C4-2B (cell line): ENCODE results near the gene CACNB4.

Source experiments
- ZFX ChIP-seq: fragments of 450-650 bp; IDR thresholded peaks from 2 replicates; pipeline ENCODE4 v1.6.1; 2017
- TF ChIP-seq, protein P1 (sequence below): fragments of 450-650 bp; conservative IDR thresholded peaks from 2 replicates; pipeline ENCODE4 v1.5.1; 2017; ENCODE audit warnings: mild to moderate bottlenecking

DNA sequence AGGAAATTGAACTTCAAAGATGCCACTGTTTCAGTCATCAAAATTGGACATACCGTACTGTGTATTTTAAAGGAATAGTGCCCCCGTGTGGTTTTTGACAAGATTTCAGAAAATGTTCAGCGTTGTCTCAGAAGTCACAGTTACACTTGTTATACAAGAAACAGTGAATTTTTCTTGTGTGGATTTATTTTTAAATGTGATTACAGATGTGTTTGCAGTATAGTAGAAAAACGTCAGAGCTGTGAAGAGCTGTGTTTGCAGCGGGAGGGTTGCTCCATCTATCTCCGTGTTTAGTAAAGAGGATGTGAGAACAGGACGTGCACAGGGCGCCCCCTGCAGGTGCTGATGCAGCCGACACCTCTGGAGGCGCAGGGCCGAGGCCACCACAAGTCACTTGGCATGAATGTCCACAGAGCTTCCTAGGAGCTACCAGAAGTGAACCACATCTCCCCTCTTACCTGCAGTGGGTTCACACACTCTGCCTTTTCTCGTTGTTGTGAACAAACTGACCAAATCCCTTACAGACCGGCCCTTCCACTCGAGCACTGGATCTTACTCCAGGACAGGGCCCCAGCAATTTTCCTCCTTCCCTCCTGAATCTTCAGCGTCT, 73.1 kb downstream of the CACNB4 start:
- TF ChIP-seq, protein P1, sequence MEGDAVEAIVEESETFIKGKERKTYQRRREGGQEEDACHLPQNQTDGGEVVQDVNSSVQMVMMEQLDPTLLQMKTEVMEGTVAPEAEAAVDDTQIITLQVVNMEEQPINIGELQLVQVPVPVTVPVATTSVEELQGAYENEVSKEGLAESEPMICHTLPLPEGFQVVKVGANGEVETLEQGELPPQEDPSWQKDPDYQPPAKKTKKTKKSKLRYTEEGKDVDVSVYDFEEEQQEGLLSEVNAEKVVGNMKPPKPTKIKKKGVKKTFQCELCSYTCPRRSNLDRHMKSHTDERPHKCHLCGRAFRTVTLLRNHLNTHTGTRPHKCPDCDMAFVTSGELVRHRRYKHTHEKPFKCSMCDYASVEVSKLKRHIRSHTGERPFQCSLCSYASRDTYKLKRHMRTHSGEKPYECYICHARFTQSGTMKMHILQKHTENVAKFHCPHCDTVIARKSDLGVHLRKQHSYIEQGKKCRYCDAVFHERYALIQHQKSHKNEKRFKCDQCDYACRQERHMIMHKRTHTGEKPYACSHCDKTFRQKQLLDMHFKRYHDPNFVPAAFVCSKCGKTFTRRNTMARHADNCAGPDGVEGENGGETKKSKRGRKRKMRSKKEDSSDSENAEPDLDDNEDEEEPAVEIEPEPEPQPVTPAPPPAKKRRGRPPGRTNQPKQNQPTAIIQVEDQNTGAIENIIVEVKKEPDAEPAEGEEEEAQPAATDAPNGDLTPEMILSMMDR, result peak; percentile 98
- no peak for TF ChIP-seq ZFX
